Upper lobe of left lung (tissue), 6 donors: Measurements from ENCODE around the gene NEB. TPM values are rescaled to one million over a fixed set of nuclear protein-coding genes. Genes with fewer than 3 reads are reported as not detected.
A peak's percentile ranks its signal among the peaks of the same experiment; 100 is the strongest.

Experiments used
- ATAC-seq, 2 donors: fragments of 200-7000 bp; cut with Tn5 transposase; one replicate each; pipeline ENCODE4 v1.9.1; 2022; ENCODE audit warnings: mild to moderate bottlenecking in 2 of 2, moderate library complexity in 2 of 2; ENCODE audit not compliant: low FRiP score in 2 of 2
- DNase-seq, 2 donors: peaks; one replicate each; pipeline ENCODE4 v3.0.0-alpha.2; 2019 to 2020
- H3K27ac ChIP-seq, 4 donors: fragments of 200-600 bp; sonication (generic); one replicate each; pipeline ENCODE4 v1.5.1; 2016 to 2019
- H3K27me3 ChIP-seq, 4 donors: fragments of 200-600 bp; sonication (generic); one replicate each; pipeline ENCODE4 v1.5.1; 2017 to 2019
- H3K36me3 ChIP-seq, 4 donors: fragments of 200-600 bp; sonication (generic); one replicate each; pipeline ENCODE4 v1.5.1; 2016 to 2019
- H3K4me1 ChIP-seq, 4 donors: fragments of 200-600 bp; sonication (generic); one replicate each; pipeline ENCODE4 v1.5.1; 2018 to 2019
- H3K4me3 ChIP-seq, 4 donors: fragments of 200-600 bp; sonication (generic); one replicate each; pipeline ENCODE4 v1.5.1; 2017 to 2019; ENCODE audit warnings: mild to moderate bottlenecking in 2 of 4, moderate library complexity in 1 of 4
- H3K9me3 ChIP-seq, 4 donors: fragments of 200-600 bp; sonication (generic); one replicate each; pipeline ENCODE4 v1.5.1; 2018 to 2019
- EP300 ChIP-seq, 4 donors: sonication (generic); formaldehyde crosslinking; IDR thresholded peaks; one replicate each; pipeline ENCODE4 v1.5.1; 2017; ENCODE audit warnings: antibody characterized with exemption in 4 of 4, control low read depth in 2 of 4
- POLR2A ChIP-seq, 4 donors: fragments of 450-650 bp; IDR thresholded peaks; one replicate each; pipeline ENCODE4 v1.5.1; 2016 to 2017; ENCODE audit warnings: antibody characterized with exemption in 4 of 4, mild to moderate bottlenecking in 2 of 4
- POLR2AphosphoS5 ChIP-seq, 2 donors: sonication (generic); formaldehyde crosslinking; IDR thresholded peaks; one replicate each; pipeline ENCODE4 v1.5.1; 2017; ENCODE audit warnings: antibody characterized with exemption in 2 of 2
- WGBS, 2 donors: methylation state at CpG; one replicate each; pipeline ENCODE4 v1.1.5; 2017 to 2018; 5-methylcytosine and 5-hydroxymethylcytosine counted together
- total RNA-seq, 6 donors: library from RNA; depleted of rRNA in 4 of 6; stranded (reverse); fragments of >200 nt in 4 of 6; gene quantifications; one replicate each; pipeline versions ENCODE4 v1.1.0 to v1.2.1, GENCODE V29; 2016 to 2021
- TF ChIP-seq, protein P1 (sequence below), 6 experiments: fragments of 450-650 bp in 4 of 6; fragments of 200-600 bp in 2 of 6; sonication (generic) in 2 of 6; IDR thresholded peaks; one replicate each; pipeline ENCODE4 v1.5.1; 2016 to 2019; ENCODE audit warnings: antibody characterized with exemption in 6 of 6
- donor health status: DM: no; HTN: no; CAD: no; lungs with moderate emphysema.
- donor health status: DM: no; HTN: yes; CAD: no; lungs with severe emphysema.

The NEB gene
- total RNA-seq, 6 donors from 2014 or later, result 0.31 to 6.3 (median 2.0) TPM

DNA sequence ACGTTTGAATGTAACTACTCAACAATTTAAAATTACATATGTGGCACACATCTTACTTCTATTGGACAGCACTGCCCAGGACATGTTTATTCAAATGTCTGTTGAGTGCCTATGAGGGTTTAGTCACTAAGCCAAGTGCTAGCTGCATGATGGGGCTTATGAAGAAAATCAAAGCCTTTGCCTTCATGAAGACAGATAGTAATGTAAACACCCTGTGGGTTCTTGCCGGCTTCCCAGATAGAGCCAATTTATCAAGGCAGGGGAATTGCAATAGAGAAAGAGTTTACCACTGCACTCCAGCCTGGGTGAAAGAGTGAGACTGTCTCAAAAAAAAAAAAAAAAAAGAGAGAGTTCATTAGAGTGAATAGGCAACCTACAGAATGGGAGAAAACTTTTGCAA, 43.7 kb upstream of the NEB start:
- peaks cover 0 to 20% (median 2%) of the 10 kb centered on the region in 4 donors for H3K36me3 ChIP-seq
- TF ChIP-seq POLR2A (IDR thresholded peaks at IDR 0.05) (no peak), POLR2AphosphoS5 (IDR thresholded peaks at IDR 0.05) (no peak), EP300 (IDR thresholded peaks at IDR 0.05) (no peak)
- TF ChIP-seq, protein P1, sequence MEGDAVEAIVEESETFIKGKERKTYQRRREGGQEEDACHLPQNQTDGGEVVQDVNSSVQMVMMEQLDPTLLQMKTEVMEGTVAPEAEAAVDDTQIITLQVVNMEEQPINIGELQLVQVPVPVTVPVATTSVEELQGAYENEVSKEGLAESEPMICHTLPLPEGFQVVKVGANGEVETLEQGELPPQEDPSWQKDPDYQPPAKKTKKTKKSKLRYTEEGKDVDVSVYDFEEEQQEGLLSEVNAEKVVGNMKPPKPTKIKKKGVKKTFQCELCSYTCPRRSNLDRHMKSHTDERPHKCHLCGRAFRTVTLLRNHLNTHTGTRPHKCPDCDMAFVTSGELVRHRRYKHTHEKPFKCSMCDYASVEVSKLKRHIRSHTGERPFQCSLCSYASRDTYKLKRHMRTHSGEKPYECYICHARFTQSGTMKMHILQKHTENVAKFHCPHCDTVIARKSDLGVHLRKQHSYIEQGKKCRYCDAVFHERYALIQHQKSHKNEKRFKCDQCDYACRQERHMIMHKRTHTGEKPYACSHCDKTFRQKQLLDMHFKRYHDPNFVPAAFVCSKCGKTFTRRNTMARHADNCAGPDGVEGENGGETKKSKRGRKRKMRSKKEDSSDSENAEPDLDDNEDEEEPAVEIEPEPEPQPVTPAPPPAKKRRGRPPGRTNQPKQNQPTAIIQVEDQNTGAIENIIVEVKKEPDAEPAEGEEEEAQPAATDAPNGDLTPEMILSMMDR (IDR thresholded peaks at IDR 0.05), result no peak
- H3K9me3 ChIP-seq, result no peaks in the 10 kb centered on the region
- DNase-seq (no peak), ATAC-seq (no peak)
- H3K27ac ChIP-seq, result no peak overlapping the region
- H3K4me3 ChIP-seq, result no peak overlapping the region
- H3K27me3 ChIP-seq, result no peaks in the 10 kb centered on the region
- WGBS, 2 donors, result 59 to 73% methylated on average over 2 of the region's 2 CpGs
- no peaks in the 10 kb centered on the region for H3K4me1 ChIP-seq

DNA sequence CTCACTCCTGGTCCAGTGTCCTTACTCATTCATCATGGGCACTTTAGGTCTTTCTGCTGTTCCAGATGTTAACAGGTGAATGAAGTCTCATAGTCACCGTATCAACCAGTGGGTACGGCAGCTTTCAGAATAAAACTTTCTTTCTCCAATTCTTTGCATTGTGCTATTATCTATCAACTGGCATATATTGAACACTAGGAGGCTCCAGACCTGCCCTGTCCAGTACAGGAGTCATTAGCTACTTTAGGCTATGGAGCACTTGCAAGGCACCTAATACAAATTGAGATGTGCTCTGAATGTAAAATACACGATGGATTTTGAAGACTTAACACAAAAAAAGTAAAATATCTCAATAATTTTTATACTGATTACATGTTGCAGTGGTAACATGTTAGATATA, 43.2 kb upstream of the NEB start:
- TF ChIP-seq POLR2AphosphoS5 (IDR thresholded peaks at IDR 0.05), result no peak
- TF ChIP-seq, protein P1 (IDR thresholded peaks at IDR 0.05), result no peak
- TF ChIP-seq POLR2A (IDR thresholded peaks at IDR 0.05), result no peak
- TF ChIP-seq EP300 (IDR thresholded peaks at IDR 0.05), result no peak
- Histone ChIP-seq H3K4me3 (no peak overlapping the region), H3K9me3 (no peaks in the 10 kb centered on the region), H3K27me3 (no peaks in the 10 kb centered on the region), H3K36me3 (peaks cover 0 to 19% (median 2%) of the 10 kb centered on the region in 4 donors), H3K4me1 (peaks cover 0 to 3% (median 0%) of the 10 kb centered on the region in 4 donors), H3K27ac (no peak overlapping the region)
- ATAC-seq, result no peak
- WGBS, 2 donors, result 94 to 96% methylated on average over 3 of the region's 3 CpGs
- no peak for DNase-seq

DNA sequence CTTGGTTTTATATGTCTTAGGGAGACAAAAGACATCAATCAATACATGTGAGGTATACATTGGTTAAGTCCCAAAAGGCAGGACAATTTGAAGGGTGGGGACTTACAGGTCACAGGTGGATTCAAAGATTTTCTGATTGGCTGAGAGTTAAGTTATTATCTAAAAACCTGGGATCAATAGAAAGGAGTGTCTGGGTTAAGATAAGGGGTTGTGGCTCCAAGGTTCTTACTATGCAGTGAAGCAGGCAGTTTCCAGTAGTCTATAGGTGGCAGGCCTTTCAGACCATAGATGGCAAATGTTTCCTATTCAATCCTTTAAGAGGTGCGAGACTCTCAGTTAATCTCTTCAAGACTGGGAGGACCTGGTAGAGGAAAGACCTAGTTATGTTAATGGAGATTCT, 42.1 kb upstream of the NEB start:
- Histone ChIP-seq H3K4me3 (no peak overlapping the region), H3K9me3 (no peaks in the 10 kb centered on the region), H3K27ac (no peak overlapping the region), H3K27me3 (no peaks in the 10 kb centered on the region), H3K36me3 (peaks cover 0 to 11% (median 2%) of the 10 kb centered on the region in 4 donors), H3K4me1 (peaks cover 0 to 4% (median 0%) of the 10 kb centered on the region in 4 donors)
- 94 to 100% methylated on average over 1 of the region's 1 CpG for WGBS, 2 donors
- ATAC-seq, result no peak
- no peak for DNase-seq
- TF ChIP-seq POLR2A (IDR thresholded peaks at IDR 0.05) (no peak), POLR2AphosphoS5 (IDR thresholded peaks at IDR 0.05) (no peak), EP300 (IDR thresholded peaks at IDR 0.05) (no peak)
- TF ChIP-seq, protein P1 (IDR thresholded peaks at IDR 0.05), result no peak

DNA sequence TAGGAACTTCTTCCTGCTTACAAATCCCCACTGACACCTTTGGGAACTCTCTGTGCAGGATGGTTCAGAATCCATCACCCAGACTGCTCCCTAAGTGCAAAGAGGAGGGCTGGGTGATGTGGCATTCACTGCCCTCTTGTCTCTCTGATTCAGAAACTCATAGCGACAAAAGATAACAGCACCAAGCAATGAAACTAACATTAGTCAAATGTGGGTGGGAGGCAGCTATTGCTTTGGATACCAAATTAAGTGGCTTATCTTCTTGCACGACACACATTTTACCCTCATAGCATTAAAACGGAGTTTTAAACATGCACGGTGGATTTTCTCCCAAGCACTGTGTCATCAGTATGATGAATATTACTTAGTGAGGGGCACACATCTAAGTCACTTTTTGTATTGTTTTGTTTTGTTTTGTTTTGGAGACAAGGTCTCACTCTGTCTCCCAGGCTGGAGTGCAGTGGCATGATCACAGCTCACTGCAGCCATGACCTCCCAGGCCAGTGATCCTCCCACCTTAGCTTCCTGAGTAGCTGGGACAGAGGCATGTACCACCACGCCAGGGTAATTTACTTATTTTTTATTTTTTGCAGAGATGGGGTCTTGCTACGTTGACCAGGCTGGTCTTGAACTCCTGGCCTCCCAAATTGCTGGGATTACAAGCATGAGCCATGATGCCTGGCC, 40.9 kb upstream of the NEB start:
- 84 to 90% methylated on average over 6 of the region's 6 CpGs for WGBS, 2 donors
- TF ChIP-seq EP300 (IDR thresholded peaks at IDR 0.05) (no peak), POLR2A (IDR thresholded peaks at IDR 0.05) (no peak), POLR2AphosphoS5 (IDR thresholded peaks at IDR 0.05) (no peak)
- TF ChIP-seq, protein P1 (IDR thresholded peaks at IDR 0.05), result no peak
- ATAC-seq, result no peak
- H3K4me3 ChIP-seq, result no peak overlapping the region
- no peak for DNase-seq
- peaks cover 0 to 8% (median 2%) of the 10 kb centered on the region in 4 donors for H3K36me3 ChIP-seq
- H3K27ac ChIP-seq, result peak overlapping the region in 1 of 4 donors; percentile 6
- H3K9me3 ChIP-seq, result no peaks in the 10 kb centered on the region
- peaks cover 0 to 4% (median 0%) of the 10 kb centered on the region in 4 donors for H3K4me1 ChIP-seq
- no peaks in the 10 kb centered on the region for H3K27me3 ChIP-seq

DNA sequence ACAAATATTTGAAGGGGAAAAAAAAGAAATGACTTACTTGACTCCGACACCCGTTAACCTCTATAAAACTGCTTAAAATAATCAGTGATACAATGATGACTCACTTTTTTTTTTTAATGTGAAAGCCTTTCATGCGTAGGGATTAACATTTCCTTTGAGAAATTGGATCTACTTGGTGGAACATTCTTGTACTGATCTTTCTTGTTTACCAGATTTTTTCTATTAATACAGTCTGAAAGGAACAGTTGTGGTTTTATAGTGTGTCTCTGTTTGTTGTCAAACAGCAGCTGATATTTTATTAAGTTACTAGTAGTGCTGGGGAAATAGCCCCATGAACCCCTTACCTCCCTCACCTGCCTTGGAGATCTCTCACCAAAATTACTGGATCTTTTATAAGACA, 40.2 kb upstream of the NEB start:
- WGBS, 2 donors, result 67 to 71% methylated on average over 3 of the region's 3 CpGs
- no peak overlapping the region for H3K27ac ChIP-seq

More for the DNA sequence above, 40.2 kb upstream of the NEB start:
- H3K4me3 ChIP-seq, result no peak overlapping the region
- H3K27me3 ChIP-seq, result no peaks in the 10 kb centered on the region
- peak in 1 of 2 donors; percentile 67 for ATAC-seq
- no peaks in the 10 kb centered on the region for H3K9me3 ChIP-seq
- peaks cover 0 to 8% (median 2%) of the 10 kb centered on the region in 4 donors for H3K36me3 ChIP-seq
- TF ChIP-seq POLR2A (IDR thresholded peaks at IDR 0.05) (no peak), POLR2AphosphoS5 (IDR thresholded peaks at IDR 0.05) (no peak), EP300 (IDR thresholded peaks at IDR 0.05) (no peak)
- no peak for DNase-seq
- H3K4me1 ChIP-seq, result peaks cover 0 to 4% (median 0%) of the 10 kb centered on the region in 4 donors
